HepG2 (cell line): ENCODE results near the gene SLC19A3. TPM values are rescaled to one million over a fixed set of nuclear protein-coding genes. Genes with fewer than 3 reads are reported as not detected.

Experiments used
- ATRX ChIP-seq: sonication (generic); formaldehyde crosslinking; IDR thresholded peaks from 2 replicates; pipeline ENCODE4 v1.4.0; 2020; ENCODE audit warnings: missing genetic modification reagents, borderline replicate concordance
- FOXP4 ChIP-seq: sonication (generic); formaldehyde crosslinking; IDR thresholded peaks from 2 replicates; pipeline ENCODE4 v1.4.0; 2020; ENCODE audit warnings: missing genetic modification reagents
- GABPA ChIP-seq, 2 experiments: IDR thresholded peaks; 2 replicates each; pipeline ENCODE4 v1.6.1; 2011 to 2016; ENCODE audit warnings: low read depth in 2 of 2, low read length in 1 of 2, missing biosample characterization in 1 of 2, missing genetic modification characterization in 1 of 2
- GABPB1 ChIP-seq: IDR thresholded peaks from 2 replicates; pipeline ENCODE4 v1.6.1; 2016; ENCODE audit warnings: mild to moderate bottlenecking, missing genetic modification reagents, moderate library complexity, missing compliant biosample characterization
- GATAD2A ChIP-seq: IDR thresholded peaks from 2 replicates; pipeline ENCODE4 v1.6.1; 2016
- IKZF4 ChIP-seq: sonication (generic); formaldehyde crosslinking; IDR thresholded peaks from 2 replicates; pipeline ENCODE4 v1.5.1; 2020; ENCODE audit warnings: borderline replicate concordance, mild to moderate bottlenecking, low read depth, missing genetic modification reagents; ENCODE audit errors: not compliant biosample characterization
- KAT8 ChIP-seq: IDR thresholded peaks from 2 replicates; pipeline ENCODE4 v1.6.1; 2016; ENCODE audit warnings: missing genetic modification reagents, missing compliant biosample characterization
- KDM2A ChIP-seq: sonication (generic); formaldehyde crosslinking; IDR thresholded peaks from 2 replicates; pipeline ENCODE4 v1.4.0; 2020; ENCODE audit warnings: low read depth, missing genetic modification reagents, borderline replicate concordance
- MLX ChIP-seq: IDR thresholded peaks from 2 replicates; pipeline ENCODE4 v1.6.1; 2016
- POGZ ChIP-seq: sonication (generic); formaldehyde crosslinking; IDR thresholded peaks from 2 replicates; pipeline ENCODE4 v1.4.0; 2020; ENCODE audit warnings: mild to moderate bottlenecking, missing genetic modification reagents
- SOX5 ChIP-seq: IDR thresholded peaks from 2 replicates; pipeline ENCODE4 v1.6.1; 2016; ENCODE audit warnings: borderline replicate concordance
- ZBTB2 ChIP-seq: sonication (generic); formaldehyde crosslinking; IDR thresholded peaks from 2 replicates; pipeline ENCODE4 v1.8.0; 2022; ENCODE audit warnings: low read depth, missing genetic modification reagents
- ZBTB21 ChIP-seq: sonication (generic); formaldehyde crosslinking; IDR thresholded peaks from 2 replicates; pipeline ENCODE4 v1.4.0; 2020; ENCODE audit warnings: missing genetic modification reagents
- ZBTB39 ChIP-seq: sonication (generic); formaldehyde crosslinking; IDR thresholded peaks from 2 replicates; pipeline ENCODE4 v1.5.0; 2020; ENCODE audit warnings: missing genetic modification reagents
- ZNF280B ChIP-seq: sonication (generic); formaldehyde crosslinking; IDR thresholded peaks from 2 replicates; pipeline ENCODE4 v1.5.0; 2020; ENCODE audit warnings: missing genetic modification reagents, mild to moderate bottlenecking, borderline replicate concordance
- ZNF710 ChIP-seq: sonication (generic); formaldehyde crosslinking; IDR thresholded peaks from 2 replicates; pipeline ENCODE4 v1.5.0; 2020; ENCODE audit warnings: mild to moderate bottlenecking, missing genetic modification reagents, borderline replicate concordance
- ZNF713 ChIP-seq: sonication (generic); formaldehyde crosslinking; IDR thresholded peaks from 2 replicates; pipeline ENCODE4 v1.4.0; 2020; ENCODE audit warnings: mild to moderate bottlenecking, missing genetic modification reagents
- ZNF891 ChIP-seq: sonication (generic); formaldehyde crosslinking; IDR thresholded peaks from 2 replicates; pipeline ENCODE4 v1.5.0; 2020; ENCODE audit warnings: mild to moderate bottlenecking, missing genetic modification reagents
- polyA plus RNA-seq, 8 experiments: library from polyadenylated mRNA; depleted of rRNA in 3 of 8; stranded (reverse) in 7 of 8; unstranded in 1 of 8; fragments of >200 nt; fragmentation: Illumina TruSeq in 4 of 8; extraction: Trizol in 4 of 8; gene quantifications; 2 replicates each; pipeline versions ENCODE4 v1.2.1 to v1.2.3, GENCODE V29; 2011 to 2016; ENCODE audit warnings: low read depth in 4 of 8, missing spikeins in 1 of 8, mixed read lengths in 1 of 8; ENCODE audit not compliant: insufficient read depth in 1 of 8
- total RNA-seq, 5 experiments: library from RNA; depleted of rRNA; stranded (reverse); fragments of >200 nt; fragmentation: Illumina TruSeq; extraction: Trizol; gene quantifications; 2 replicates each; pipeline ENCODE4 v1.2.3, GENCODE V29; 2016; ENCODE audit warnings: low read depth in 1 of 5

Gene SLC19A3
- total and polyA plus RNA-seq, 2 of the 13 experiments (the other 11 are each of a cell fraction or from before 2014, with no cell fraction given), result 2.3 to 5.2 TPM

- TF ChIP-seq FOXP4 (CRISPR knock-in tag), result peak; percentile 63
- TF ChIP-seq ATRX (CRISPR knock-in tag), result no peak
- no peak for TF ChIP-seq ZNF713
- no peak for TF ChIP-seq ZNF891 (CRISPR knock-in tag)
- TF ChIP-seq ZNF710, result 0 out of 2 replicates have a peak, but pooled peaks have one; percentile 80
- TF ChIP-seq GABPB1, result peak; percentile 33; the same call in 1 of the 2 replicates
- TF ChIP-seq IKZF4, result no peak
- no peak for TF ChIP-seq GABPA (IDR thresholded peaks at IDR 0.05; ENCODE audit: low read depth, low read length)
- peak; percentile 69 for TF ChIP-seq GABPA (CRISPR knock-in tag; IDR thresholded peaks at IDR 0.05; ENCODE audit: low read depth)
- no peak for TF ChIP-seq ZBTB2 (CRISPR knock-in tag)
- peak; percentile 90 for TF ChIP-seq SOX5 (CRISPR knock-in tag)
- TF ChIP-seq ZBTB21 (CRISPR knock-in tag), result peak; percentile 53; the same call in 1 of the 2 replicates
- no peak for TF ChIP-seq ZBTB39
- TF ChIP-seq GATAD2A, result peak; percentile 90
- peak; percentile 44; the same call in 1 of the 2 replicates for TF ChIP-seq KAT8
- no peak for TF ChIP-seq ZNF280B (CRISPR knock-in tag)
- TF ChIP-seq KDM2A (CRISPR knock-in tag), result 0 out of 2 replicates have a peak, but pooled peaks have one; percentile 14
- TF ChIP-seq MLX, result 0 out of 2 replicates have a peak, but pooled peaks have one; percentile 47
- peak; percentile 88 for TF ChIP-seq POGZ (CRISPR knock-in tag)
Observed at GRCh38 chr2:227759411-227760118, 41.7 kb upstream of the SLC19A3 start (continued).
